Heart left ventricle (tissue), 13 donors: ENCODE measurements around the gene CREBRF.

Experiments
- CTCF ChIP-seq, 12 donors: fragments of 200-600 bp; sonication (generic) in 4 of 12; IDR thresholded peaks; one replicate each; pipeline versions ENCODE4 v1.5.0 to v1.8.0; 2018 to 2022; ENCODE audit warnings: antibody characterized with exemption in 12 of 12, mild to moderate bottlenecking in 5 of 12
- POLR2A ChIP-seq, 2 donors: fragments of 450-650 bp; IDR thresholded peaks; one replicate each; pipeline ENCODE4 v1.6.1; 2017; ENCODE audit warnings: antibody characterized with exemption in 2 of 2, mild to moderate bottlenecking in 2 of 2, moderate library complexity in 2 of 2
- donor health status: ischemic (EF 13 %, LVEDD 7.1; RV severe dilation, severe dysfunction).
- donor health status: DM: no; HTN: yes; CAD: no.
- donor health status: DM: no; HTN: no; CAD: no.
- donor health status: ischemic (EF 25% LVEDD 6.9; RV normal size, moderate dysfunction).
- donor health status: ischemic (EF 25% LVEDD 5.7; RV mildly dilated, moderate dysfunction).
- donor health status: ischemic (EF 35%, LVEDD 5.7; RV mildly dilated, moderate dysfunction).
- donor health status: nonischemic (EF 11% LVEDD 7.7; RV severe dilation, severe dysfunction).
- donor health status: DM: yes; HTN: yes; CAD: no.
- donor health status: PGD.
- donor health status: ischemic (EF 29% LVEDD 5.4; RV normal size, mild dysfunction).
- donor health status: nonischemic (EF 23%, LVEDD 6.1; RV moderate dilation, normal function).

GRCh38 chr5:173090639-173091038, 34.5 kb downstream of the CREBRF start:
- no peak for TF ChIP-seq CTCF (IDR thresholded peaks at IDR 0.05)
- no peak for TF ChIP-seq POLR2A (IDR thresholded peaks at IDR 0.05)
